Large intestine (tissue), 3 donors: Measurements from ENCODE around the gene PGM5. TPM values are rescaled to one million over a fixed set of nuclear protein-coding genes. Genes with fewer than 3 reads are reported as not detected.
"Not testable (repeated sequence)": the region's sequence is repeated elsewhere in the genome, so short reads cannot be mapped to it uniquely, and the experiment has no call there.

Experiments used
- DNase-seq, 2 donors: peaks; one replicate each; pipeline versions ENCODE4 v3.0.0 to v3.0.0-alpha.2; 2013
- H3K27ac ChIP-seq: one replicate; pipeline ENCODE4 v1.5.1; 2013; ENCODE audit warnings: low read length
- H3K27me3 ChIP-seq: 2 replicates; pipeline ENCODE4 v1.6.1; 2013; ENCODE audit warnings: low read length; ENCODE audit not compliant: control insufficient read depth, insufficient read depth
- H3K36me3 ChIP-seq: 2 replicates; pipeline ENCODE4 v1.6.1; 2013; ENCODE audit warnings: low read length; ENCODE audit not compliant: control insufficient read depth, insufficient read depth
- H3K4me1 ChIP-seq: one replicate; pipeline ENCODE4 v1.6.1; 2013; ENCODE audit warnings: low read length; ENCODE audit not compliant: control insufficient read depth, insufficient read depth
- H3K4me3 ChIP-seq: one replicate; pipeline ENCODE4 v1.5.1; 2013; ENCODE audit warnings: low read length
- H3K9me3 ChIP-seq: one replicate; pipeline ENCODE4 v1.6.1; 2013; ENCODE audit warnings: mild to moderate bottlenecking, low read depth, low read length, moderate library complexity; ENCODE audit not compliant: control insufficient read depth
- WGBS: methylation state at CpG from one replicate; pipeline ENCODE4 v1.1.5; 2013; ENCODE audit warnings: low lambda C conversion rate; ENCODE audit not compliant: insufficient coverage; 5-methylcytosine and 5-hydroxymethylcytosine counted together
- polyA plus RNA-seq: library from polyadenylated mRNA; unstranded; fragments of 120-200 nt; gene quantifications from one replicate; pipeline ENCODE4 v1.2.1, GENCODE V29; 2013

PGM5 gene
- polyA plus RNA-seq, 1 donor: 26.4 TPM

DNA sequence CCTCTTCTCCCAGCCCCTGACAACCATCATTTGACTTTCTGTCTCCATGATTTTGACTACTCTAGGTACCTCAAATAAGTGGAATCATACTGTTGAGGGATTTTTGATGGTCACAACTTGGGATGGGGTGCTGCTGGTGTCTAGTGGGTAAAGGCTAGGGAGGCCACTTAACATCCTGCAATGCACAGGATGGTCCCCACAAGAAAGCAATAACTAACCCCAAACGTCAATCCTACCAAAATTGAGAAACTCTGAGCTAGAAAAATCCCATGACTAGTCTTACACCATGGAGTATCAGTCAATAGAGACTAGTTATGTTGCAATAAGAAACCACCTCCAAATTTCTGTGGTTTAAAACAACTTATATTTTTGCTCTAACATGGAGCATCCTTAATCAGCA lies 24.3 kb upstream of the PGM5 start:
- H3K4me1 ChIP-seq, H3K9me3 ChIP-seq, DNase-seq, H3K36me3 ChIP-seq, H3K27ac ChIP-seq, H3K27me3 ChIP-seq, H3K4me3 ChIP-seq: not testable (repeated sequence)
- WGBS: no CpG with 5 or more reads among the region's 1 CpG

DNA sequence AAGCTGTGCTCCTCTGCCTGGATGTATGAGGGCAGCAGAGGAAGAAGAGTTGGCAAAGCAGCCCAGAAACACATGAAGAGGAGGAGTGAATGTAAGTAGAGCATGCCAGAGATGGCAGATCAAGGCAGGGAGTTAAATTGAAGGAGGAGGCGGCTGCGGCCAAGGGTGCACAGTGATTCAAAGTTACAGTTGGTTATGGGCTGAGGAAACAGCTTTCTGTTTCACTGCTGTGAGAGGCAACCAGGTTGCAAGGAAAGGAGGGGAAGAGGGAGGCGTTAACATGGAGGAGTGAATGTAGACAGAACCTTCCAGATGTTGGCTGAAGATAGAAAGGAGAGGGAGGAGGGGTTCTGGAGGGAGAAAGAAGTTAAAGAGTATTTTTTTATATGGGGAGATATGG lies 20.5 kb upstream of the PGM5 start:
- H3K27ac ChIP-seq, DNase-seq, H3K36me3 ChIP-seq, H3K27me3 ChIP-seq, H3K4me1 ChIP-seq, H3K9me3 ChIP-seq, H3K4me3 ChIP-seq: not testable (repeated sequence)
- no CpG with 5 or more reads among the region's 3 CpGs for WGBS

DNA sequence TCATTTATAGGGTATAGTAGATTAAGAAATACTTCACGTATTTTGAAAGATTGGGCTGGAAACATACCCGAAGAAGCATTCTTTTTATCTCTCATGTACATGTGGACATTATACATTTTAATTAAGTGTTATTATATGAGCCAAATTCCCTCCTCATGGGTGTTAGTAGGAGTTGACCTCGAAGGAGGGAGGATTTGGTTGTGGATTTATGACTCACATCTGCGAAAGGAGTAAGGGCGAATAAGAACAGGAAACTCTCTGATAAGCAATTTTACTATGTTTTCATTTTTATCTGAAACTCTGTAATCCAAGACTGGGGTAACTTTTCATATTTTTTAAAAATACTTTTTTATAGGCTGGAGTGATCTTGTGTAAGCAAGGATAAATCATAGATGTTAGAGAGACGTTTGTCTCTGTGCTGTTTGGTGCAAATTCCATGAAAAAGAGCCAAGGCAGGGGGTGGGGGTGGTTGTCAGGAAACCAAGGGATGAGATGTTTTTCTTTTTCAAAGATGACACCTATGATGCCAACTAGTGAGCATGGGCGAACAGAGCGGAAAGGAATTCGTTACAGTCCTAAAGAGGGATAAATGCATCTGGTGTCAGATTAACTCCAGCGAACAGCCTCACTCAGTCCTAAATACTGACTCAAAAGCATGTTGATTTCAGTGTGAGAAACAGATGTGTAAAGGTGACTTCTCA lies 19.6 kb upstream of the PGM5 start:
- not testable (repeated sequence) for H3K4me3 ChIP-seq, H3K27me3 ChIP-seq, H3K27ac ChIP-seq, DNase-seq, H3K4me1 ChIP-seq, H3K36me3 ChIP-seq, H3K9me3 ChIP-seq
- WGBS: no CpG with 5 or more reads among the region's 10 CpGs

DNA sequence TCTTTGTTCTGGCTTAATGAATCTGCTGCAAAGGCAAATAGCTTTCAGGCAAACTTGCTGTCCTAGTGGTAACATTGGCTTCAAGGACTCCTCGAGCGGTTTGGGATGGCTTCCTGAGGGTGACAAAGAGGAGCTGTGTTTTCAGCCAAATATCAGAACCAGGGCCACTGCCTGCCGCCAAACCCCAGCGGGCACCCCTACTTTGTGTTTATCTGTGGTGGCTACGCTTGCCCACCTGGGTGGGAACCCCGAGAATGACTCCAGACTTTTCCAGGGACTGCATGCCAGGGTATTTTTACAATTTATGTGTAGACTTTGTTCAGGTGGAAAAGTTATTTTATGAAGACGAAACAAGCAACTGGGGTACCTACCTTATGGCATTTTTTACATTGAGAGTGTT lies 18.4 kb upstream of the PGM5 start:
- WGBS: no CpG with 5 or more reads among the region's 7 CpGs
- not testable (repeated sequence) for H3K4me3 ChIP-seq, H3K4me1 ChIP-seq, H3K27me3 ChIP-seq, H3K36me3 ChIP-seq, DNase-seq, H3K27ac ChIP-seq, H3K9me3 ChIP-seq

DNA sequence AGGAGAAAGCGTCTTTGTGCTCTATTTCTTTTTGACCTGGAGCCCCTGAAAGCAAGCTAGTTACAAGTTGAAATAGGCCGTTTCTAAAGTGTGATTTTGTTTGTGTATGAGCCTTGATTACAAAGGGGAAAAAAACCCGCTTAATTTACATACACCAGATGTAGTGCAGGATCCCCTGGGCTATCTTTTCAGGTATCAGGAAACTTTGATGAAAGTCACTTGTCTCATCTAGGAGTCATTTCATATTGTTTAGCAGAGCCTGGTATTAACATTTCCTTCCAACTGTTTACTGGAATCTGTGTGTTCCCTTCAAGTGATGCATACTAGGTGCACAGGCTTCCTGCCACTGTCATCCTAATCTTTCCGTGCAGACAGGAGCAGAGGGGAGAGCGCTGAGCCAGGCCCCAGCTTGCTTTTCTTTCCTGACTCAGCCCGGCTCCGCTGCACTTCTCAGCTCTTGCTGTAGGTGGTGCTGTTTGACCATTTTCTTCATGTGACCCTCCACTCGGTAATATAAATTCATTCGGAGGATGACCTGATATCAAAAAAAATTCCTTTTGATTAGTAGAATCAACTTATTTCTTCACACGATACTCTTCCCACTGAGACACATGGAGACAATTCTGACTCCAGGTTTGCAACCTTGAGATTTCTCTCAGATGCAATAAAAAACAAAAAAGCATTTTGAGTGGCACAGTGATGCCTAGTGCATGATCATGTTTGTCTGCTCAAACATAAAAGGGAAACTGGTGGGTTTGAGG lies 14.0 kb upstream of the PGM5 start:
- H3K27ac ChIP-seq, H3K36me3 ChIP-seq, DNase-seq, H3K4me3 ChIP-seq, H3K4me1 ChIP-seq, H3K27me3 ChIP-seq, H3K9me3 ChIP-seq: not testable (repeated sequence)
- WGBS: no CpG with 5 or more reads among the region's 10 CpGs

DNA sequence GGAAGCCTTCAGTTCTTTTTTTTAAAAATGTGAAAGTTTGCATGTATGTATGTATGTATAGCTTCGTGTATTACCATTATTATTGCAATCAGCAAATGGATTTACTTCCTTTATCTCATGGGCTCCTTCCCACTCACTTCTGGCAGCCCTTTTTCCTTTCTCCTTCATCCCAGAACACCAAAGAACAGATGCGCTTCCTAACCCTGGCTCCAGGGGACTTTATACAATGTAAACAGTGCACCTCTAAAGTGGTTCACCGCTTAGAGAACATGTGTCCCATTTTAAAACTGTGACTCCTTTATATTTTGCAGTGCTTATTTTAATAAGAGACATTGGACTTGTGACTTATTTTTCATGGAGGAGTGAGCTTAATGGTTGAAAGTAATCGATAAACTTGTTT lies 13.2 kb upstream of the PGM5 start:
- H3K36me3 ChIP-seq, DNase-seq, H3K27me3 ChIP-seq, H3K4me1 ChIP-seq, H3K4me3 ChIP-seq, H3K9me3 ChIP-seq, H3K27ac ChIP-seq: not testable (repeated sequence)
- no CpG with 5 or more reads among the region's 4 CpGs for WGBS

DNA sequence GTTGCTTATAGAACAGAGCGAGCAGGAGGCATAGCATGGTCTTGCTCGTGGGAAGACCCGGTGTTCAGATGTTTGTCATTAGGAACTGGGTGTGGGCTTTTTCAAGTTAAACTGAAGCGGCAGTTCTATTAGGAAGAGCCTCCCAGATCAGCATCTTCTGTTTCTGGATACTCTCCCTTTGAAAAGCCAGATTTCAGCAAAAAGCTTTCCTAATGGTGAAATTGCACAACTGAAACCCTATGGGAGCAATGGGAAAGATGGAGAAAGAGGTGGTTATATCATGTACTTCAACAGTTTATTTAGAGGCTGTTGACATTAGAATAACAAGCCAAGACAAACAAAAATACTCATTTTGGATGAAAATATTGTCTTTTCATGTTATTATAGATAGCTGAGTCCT lies 12.4 kb upstream of the PGM5 start:
- DNase-seq, H3K27ac ChIP-seq, H3K4me1 ChIP-seq, H3K27me3 ChIP-seq, H3K9me3 ChIP-seq, H3K36me3 ChIP-seq, H3K4me3 ChIP-seq: not testable (repeated sequence)
- no CpG with 5 or more reads among the region's 4 CpGs for WGBS

DNA sequence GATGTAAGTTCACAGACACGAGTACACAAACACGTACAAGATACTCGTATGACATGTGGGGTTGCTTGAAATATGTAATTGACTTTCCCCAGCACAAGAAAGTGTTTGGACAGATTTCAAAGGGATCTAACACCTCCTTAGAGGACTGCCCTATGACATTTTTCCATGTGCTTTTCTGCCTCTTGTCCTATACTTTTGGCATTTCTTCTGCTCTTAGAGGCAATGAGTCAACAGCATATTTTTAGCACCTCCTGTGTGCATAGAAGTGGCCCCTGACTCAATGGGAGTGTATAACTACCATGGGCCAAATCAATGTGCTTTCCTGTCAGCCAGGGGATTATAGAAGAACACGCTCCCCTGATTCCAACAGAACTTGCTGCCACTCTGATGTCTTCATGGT lies 4.7 kb upstream of the PGM5 start:
- H3K27ac ChIP-seq: not testable (repeated sequence)

DNA sequence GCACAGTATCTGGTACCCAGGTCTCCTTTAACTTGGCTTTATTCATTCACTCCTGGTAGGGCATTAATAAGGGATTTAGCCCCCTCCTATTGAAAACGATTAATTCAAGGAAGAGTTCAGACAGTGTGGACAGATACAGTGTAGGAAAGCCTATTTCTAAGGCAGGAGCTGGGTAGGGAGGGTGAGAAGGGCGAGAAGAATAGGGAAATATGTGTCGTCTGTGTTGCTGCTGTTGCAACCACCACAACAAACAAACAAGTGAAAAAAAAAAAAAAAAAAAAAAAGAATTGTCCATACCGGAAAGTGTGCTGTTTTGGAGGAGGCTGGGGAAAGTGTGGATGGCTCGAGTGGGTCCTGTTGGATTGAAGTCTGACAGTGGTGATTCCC lies 425 bp upstream of the PGM5 start:
- H3K36me3 ChIP-seq, H3K9me3 ChIP-seq, H3K4me1 ChIP-seq, DNase-seq, H3K27ac ChIP-seq: not testable (repeated sequence)
- Histone ChIP-seq H3K27me3 (peaks cover 11% of the 10 kb centered on the region), H3K4me3 (peak overlapping the region; percentile 48)
- WGBS: no CpG with 5 or more reads among the region's 5 CpGs

More for the DNA sequence above, 4.7 kb upstream of the PGM5 start:
- not testable (repeated sequence) for H3K9me3 ChIP-seq, H3K4me1 ChIP-seq, H3K27me3 ChIP-seq, DNase-seq, H3K4me3 ChIP-seq, H3K36me3 ChIP-seq
- no CpG with 5 or more reads among the region's 4 CpGs for WGBS

DNA sequence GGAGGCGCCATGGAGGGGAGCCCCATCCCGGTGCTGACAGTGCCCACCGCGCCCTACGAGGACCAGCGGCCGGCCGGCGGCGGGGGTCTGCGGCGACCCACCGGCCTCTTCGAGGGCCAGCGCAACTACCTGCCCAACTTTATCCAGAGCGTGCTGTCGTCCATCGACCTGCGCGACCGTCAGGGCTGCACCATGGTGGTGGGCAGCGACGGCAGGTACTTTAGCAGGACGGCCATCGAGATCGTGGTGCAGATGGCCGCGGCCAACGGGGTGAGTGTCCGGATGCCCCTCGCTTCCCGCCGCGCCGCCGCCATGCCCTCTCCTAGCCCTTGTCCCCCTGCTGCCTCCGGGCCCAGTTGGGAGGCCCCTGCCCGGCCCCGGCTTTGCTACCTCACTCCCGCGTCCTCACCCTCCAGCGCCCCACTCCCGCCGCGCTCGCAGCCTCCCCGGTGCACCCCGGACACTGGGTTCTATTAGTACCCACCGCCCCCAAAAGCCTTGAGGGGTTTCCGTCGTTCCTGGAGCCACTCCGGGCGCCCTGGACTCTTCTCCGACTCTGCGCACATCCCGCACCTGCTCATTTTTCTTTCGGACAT lies 806 bp downstream of the PGM5 start:
- H3K27ac ChIP-seq, H3K9me3 ChIP-seq, DNase-seq, H3K4me1 ChIP-seq, H3K36me3 ChIP-seq: not testable (repeated sequence)
- Histone ChIP-seq H3K4me3 (peak overlapping the region; percentile 30), H3K27me3 (peaks cover 11% of the 10 kb centered on the region)
- WGBS: no CpG with 5 or more reads among the region's 57 CpGs
